ENCODE results near the gene CCDC82. TPM values are rescaled to one million over a fixed set of nuclear protein-coding genes. Genes with fewer than 3 reads are reported as not detected.
A peak's percentile ranks its signal among the peaks of the same experiment; 100 is the strongest.

Gene CCDC82
- total RNA-seq, 2 donors from 2014 or later = 29.1 to 51.7 TPM

DNA sequence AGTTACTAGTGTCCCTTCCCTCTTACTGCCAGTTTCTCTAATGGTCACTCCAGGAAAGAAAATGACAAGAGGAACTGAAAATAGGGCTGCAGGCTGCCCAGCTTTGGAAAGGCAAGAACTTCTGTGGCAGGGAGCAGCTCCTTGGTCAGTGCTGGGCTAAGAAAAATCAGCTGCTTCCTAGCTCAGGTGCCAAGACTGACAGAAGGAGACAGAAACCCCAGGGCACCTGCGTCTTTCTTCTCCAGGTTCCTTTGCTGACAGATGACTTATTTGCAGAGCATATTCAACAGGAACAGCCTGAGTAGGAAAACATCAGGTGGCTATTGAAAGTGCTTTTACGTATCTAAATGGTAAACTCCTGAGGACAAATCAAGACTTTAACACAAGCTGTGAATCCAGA lies 72.1 kb downstream of the CCDC82 start:
- peaks cover 7% of the 10 kb centered on the region for H3K36me3 Mint-ChIP-seq
- H3K27ac Mint-ChIP-seq = peak overlapping the region; percentile 84 to 87
- no peaks in the 10 kb centered on the region for H3K9me3 Mint-ChIP-seq
- no peak for DNase-seq (ENCODE audit: low spot score)
- no peaks in the 10 kb centered on the region for H3K27me3 Mint-ChIP-seq
- ATAC-seq = no peak
- H3K4me1 Mint-ChIP-seq (ENCODE audit: low read depth in 2 of 2) = peaks cover 59 to 77% of the 10 kb centered on the region in 2 donors
- peak overlapping the region; percentile 59 for H3K4me3 Mint-ChIP-seq

DNA sequence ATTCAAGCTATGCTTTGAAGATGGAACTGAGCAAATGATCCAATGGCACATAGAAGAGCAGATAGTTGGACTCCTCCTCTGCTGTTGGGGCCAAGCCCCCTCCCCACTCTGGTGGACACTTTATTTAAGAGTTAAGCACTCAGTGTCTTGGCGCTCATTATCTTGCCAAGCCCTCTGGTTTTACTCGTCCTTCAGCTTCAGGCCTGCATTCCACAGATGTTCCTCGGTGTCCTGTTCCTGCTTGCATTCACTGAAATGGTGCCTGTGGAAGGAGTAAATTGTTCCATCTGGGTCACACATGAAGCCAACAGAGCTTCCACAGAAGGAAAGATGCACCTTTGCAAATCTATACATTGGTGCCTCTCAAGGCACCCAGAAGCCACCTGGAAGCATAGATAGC lies 72.8 kb downstream of the CCDC82 start:
- Mint-ChIP-seq H3K4me3 (peak overlapping the region; percentile 59), H3K4me1 (ENCODE audit: low read depth in 2 of 2) (peaks cover 59 to 77% of the 10 kb centered on the region in 2 donors), H3K36me3 (peaks cover 7% of the 10 kb centered on the region), H3K27ac (peak overlapping the region; percentile 84 to 87), H3K27me3 (no peaks in the 10 kb centered on the region), H3K9me3 (no peaks in the 10 kb centered on the region)
- DNase-seq (ENCODE audit: low spot score) (no peak), ATAC-seq (no peak)

DNA sequence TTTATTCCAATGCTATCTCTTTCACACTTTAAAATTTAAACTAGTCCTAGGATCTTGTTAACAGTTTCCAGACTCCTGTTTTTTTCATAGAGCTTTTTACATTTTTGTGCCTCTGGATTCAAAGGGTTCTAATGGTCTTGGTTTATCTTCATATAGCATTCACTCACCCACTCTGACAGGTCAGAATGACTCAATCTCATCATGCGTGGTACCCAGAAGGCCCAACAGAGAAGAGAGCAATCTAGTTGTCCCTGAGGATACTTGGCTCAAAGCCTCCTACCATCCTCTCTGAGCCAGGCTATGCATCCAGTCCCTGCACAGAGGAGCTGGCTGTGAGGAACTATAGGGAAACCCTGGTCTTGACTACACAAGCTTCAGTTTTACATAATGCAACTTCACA lies 74.2 kb downstream of the CCDC82 start:
- H3K27ac Mint-ChIP-seq = peak overlapping the region in 1 of 2 donors; percentile 86

DNA sequence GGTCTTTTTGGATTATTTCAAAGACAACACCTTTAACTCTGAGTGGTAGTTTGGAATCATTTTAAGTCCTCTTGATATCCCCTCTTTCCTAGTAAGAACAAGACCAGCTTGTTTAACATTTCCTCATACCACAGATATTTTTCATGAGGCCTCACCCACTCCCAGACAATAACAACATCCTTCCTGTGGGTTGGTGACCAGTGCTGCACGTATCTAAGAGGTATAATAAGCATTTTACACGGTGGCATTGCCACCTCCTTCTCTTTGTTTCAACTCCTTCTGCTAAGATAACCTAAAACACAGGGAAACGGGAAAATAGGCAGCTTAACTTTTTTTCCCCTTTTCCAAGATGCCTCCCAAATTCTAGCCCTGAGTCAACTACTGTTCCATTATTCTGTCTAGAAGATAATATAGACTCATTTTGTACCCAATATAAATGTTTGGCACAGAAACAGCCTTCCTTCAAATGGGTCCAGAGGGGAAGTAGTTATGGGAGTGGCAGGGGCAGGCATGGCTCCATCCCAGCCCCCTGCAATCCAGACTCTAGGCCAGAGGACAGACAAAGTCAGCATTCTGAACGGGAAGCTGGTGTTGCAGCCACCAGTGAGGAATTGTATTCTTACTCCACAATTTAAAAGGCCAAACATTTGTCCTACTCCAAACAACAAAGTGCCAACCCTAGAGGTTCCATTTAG lies 75.2 kb downstream of the CCDC82 start:
- peak overlapping the region; percentile 32 for H3K4me3 Mint-ChIP-seq
- no peaks in the 10 kb centered on the region for H3K27me3 Mint-ChIP-seq
- peaks cover 61 to 65% of the 10 kb centered on the region in 2 donors for H3K4me1 Mint-ChIP-seq (ENCODE audit: low read depth in 2 of 2)
- H3K36me3 Mint-ChIP-seq = peaks cover 7% of the 10 kb centered on the region
- no peak for ATAC-seq
- no peak for DNase-seq (ENCODE audit: low spot score)
- peak overlapping the region; percentile 55 to 86 for H3K27ac Mint-ChIP-seq
- H3K9me3 Mint-ChIP-seq = no peaks in the 10 kb centered on the region

More for the DNA sequence above, 74.2 kb downstream of the CCDC82 start:
- Mint-ChIP-seq H3K36me3 (peaks cover 7% of the 10 kb centered on the region), H3K27me3 (no peaks in the 10 kb centered on the region), H3K4me3 (no peak overlapping the region), H3K4me1 (ENCODE audit: low read depth in 2 of 2) (peaks cover 62 to 74% of the 10 kb centered on the region in 2 donors), H3K9me3 (no peaks in the 10 kb centered on the region)
- no peak for DNase-seq (ENCODE audit: low spot score)
- no peak for ATAC-seq

DNA sequence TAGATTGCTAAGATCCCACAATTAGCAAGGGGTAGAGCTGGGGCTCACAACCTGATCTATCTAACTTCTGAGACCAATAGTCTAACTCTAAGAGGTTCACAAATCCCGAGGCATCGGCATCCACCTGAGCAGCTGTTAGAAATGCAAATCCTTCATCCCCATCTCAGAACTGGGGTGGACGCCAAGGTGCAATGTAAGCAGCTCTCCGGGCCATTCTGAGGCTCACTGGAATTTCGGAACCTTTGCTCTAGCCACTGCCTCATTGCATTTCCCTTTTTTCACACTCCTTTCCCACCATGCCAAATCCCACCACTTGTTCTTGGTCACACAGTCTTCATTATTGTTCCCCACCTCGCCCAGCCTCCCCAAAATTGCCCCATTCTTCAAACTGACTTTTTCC lies 76.5 kb downstream of the CCDC82 start:
- DNase-seq (ENCODE audit: low spot score) (no peak), ATAC-seq (no peak)
- no peaks in the 10 kb centered on the region for H3K9me3 Mint-ChIP-seq
- peak overlapping the region; percentile 55 to 86 for H3K27ac Mint-ChIP-seq
- H3K36me3 Mint-ChIP-seq = peaks cover 7% of the 10 kb centered on the region
- H3K27me3 Mint-ChIP-seq = no peaks in the 10 kb centered on the region
- H3K4me3 Mint-ChIP-seq = no peak overlapping the region
- H3K4me1 Mint-ChIP-seq (ENCODE audit: low read depth in 2 of 2) = peaks cover 50 to 53% of the 10 kb centered on the region in 2 donors

DNA sequence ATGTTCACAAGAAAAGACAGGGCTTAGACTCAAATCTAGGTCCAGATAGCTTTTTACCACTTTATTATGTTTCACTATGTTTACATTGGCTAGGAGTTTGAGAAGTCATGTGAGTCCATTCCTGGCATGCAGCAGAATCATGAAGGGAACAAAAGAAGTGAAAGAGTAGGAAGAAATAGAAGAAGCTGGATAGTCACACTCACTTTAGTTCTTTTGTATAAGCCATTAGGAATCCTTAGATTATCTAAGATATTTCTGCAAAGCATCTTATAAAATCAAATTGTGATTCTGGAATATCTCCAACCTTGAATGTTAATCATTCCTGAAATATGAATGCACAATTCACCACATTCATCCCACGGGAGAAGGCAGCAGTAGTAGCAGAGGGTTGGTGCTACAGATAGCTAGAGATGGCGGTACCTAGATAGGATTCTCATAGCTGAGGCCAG lies 78.6 kb downstream of the CCDC82 start:
- ATAC-seq (no peak), DNase-seq (ENCODE audit: low spot score) (no peak)
- no peak overlapping the region for H3K27ac Mint-ChIP-seq
- no peaks in the 10 kb centered on the region for H3K27me3 Mint-ChIP-seq
- peaks cover 3% of the 10 kb centered on the region for H3K36me3 Mint-ChIP-seq
- no peaks in the 10 kb centered on the region for H3K9me3 Mint-ChIP-seq
- no peak overlapping the region for H3K4me3 Mint-ChIP-seq
- H3K4me1 Mint-ChIP-seq (ENCODE audit: low read depth in 2 of 2) = peaks cover 43 to 52% of the 10 kb centered on the region in 2 donors

DNA sequence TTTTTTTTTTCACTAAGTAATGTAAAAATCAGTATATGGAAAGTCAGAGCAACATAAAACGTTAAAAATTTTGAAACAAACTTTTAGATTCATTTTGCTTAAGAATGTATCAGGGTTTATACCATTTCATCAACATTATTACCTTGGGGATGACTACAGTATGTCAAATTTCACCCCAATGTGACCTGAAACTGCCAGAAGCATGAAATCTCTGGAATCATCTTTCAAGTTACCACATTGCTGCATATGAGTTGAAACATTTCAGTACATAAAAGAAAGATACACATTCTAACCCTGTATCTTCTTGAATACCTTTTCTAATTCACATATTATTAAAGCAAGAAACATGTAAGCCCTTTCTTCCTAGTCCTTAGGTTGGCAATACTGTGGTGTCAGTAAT lies 79.5 kb downstream of the CCDC82 start:
- Mint-ChIP-seq H3K27me3 (no peaks in the 10 kb centered on the region), H3K4me1 (ENCODE audit: low read depth in 2 of 2) (peaks cover 37 to 43% of the 10 kb centered on the region in 2 donors), H3K27ac (no peak overlapping the region), H3K4me3 (no peak overlapping the region), H3K9me3 (no peaks in the 10 kb centered on the region), H3K36me3 (no peaks in the 10 kb centered on the region)
- no peak for DNase-seq (ENCODE audit: low spot score)
- no peak for ATAC-seq

DNA sequence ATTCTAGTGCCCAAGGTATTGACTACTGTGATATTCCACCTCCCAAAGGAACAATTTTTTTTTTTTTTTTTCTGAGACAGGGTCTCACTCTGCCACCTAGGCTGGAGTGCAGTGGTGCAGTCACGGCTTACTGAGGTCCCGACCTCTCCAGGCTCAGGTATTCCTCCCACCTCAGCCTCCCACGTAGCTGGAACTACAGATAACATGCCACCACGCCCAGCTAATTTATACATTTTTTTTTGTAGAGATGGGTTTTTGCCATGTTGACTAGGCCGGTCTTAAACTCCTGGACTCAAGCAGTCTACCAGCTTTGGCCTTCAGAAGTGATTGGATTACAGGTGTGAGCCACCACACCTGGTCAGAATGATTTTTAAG lies 80.1 kb downstream of the CCDC82 start:
- no peak for ATAC-seq
- Mint-ChIP-seq H3K4me3 (no peak overlapping the region), H3K4me1 (ENCODE audit: low read depth in 2 of 2) (peaks cover 33 to 37% of the 10 kb centered on the region in 2 donors), H3K9me3 (no peaks in the 10 kb centered on the region), H3K27me3 (no peaks in the 10 kb centered on the region), H3K36me3 (no peaks in the 10 kb centered on the region), H3K27ac (no peak overlapping the region)
- DNase-seq (ENCODE audit: low spot score) = no peak

DNA sequence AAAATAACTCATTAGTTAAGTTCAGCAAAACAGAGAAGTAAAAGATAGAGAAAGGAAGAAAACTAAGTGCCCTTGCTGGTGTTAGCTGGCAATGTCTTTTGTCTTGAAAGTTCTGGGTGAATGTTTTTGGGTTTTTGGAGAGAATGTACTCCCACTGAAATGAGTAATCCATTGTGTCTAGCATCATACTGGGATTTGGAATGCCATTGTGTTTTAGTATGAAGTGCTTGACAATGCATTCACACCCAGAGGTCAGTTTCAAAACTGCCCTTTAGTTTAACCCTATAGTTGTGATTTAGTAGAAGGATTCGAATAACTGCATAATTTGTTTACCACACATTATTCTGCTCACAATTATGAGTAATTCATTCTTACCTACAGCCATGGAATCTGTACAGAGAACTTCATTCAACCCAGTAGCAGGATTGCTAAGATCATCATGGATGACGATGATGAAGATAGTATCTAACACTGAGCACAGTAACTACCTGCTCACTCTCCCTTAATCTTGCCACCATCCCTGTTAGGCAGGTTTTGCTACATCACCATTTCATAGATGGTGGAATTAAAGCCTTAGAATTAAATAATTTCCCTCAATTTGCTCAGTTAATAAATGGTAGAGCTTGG lies 80.6 kb downstream of the CCDC82 start:
- H3K36me3 Mint-ChIP-seq = no peaks in the 10 kb centered on the region
- H3K4me3 Mint-ChIP-seq = no peak overlapping the region
- no peaks in the 10 kb centered on the region for H3K9me3 Mint-ChIP-seq
- no peak for DNase-seq (ENCODE audit: low spot score)
- no peaks in the 10 kb centered on the region for H3K27me3 Mint-ChIP-seq
- peaks cover 29 to 32% of the 10 kb centered on the region in 2 donors for H3K4me1 Mint-ChIP-seq (ENCODE audit: low read depth in 2 of 2)
- peak overlapping the region in 1 of 2 donors; percentile 55 for H3K27ac Mint-ChIP-seq
- ATAC-seq = no peak

DNA sequence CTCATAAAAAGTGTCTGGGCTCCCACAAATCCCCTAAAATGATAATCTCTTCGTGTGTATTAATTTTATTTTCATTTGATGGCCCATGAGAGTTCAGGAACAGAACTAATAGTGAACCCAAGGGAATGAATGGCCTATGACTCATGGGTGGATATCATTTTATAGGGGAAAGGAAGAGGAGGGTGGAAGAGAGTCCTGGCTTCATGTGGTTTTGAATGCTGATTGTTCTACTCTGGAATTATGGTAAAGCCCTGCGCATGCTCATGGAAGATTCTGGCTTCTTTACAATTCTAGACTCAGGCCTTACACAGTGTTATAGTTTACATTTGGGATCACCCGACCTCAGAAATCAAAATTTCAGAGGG lies 82.0 kb downstream of the CCDC82 start:
- Mint-ChIP-seq H3K9me3 (no peaks in the 10 kb centered on the region), H3K27me3 (no peaks in the 10 kb centered on the region), H3K36me3 (no peaks in the 10 kb centered on the region), H3K4me3 (peak overlapping the region; percentile 21), H3K27ac (peak overlapping the region in 1 of 2 donors; percentile 7), H3K4me1 (ENCODE audit: low read depth in 2 of 2) (peaks cover 26 to 28% of the 10 kb centered on the region in 2 donors)
- ATAC-seq = no peak
- DNase-seq (ENCODE audit: low spot score) = no peak

DNA sequence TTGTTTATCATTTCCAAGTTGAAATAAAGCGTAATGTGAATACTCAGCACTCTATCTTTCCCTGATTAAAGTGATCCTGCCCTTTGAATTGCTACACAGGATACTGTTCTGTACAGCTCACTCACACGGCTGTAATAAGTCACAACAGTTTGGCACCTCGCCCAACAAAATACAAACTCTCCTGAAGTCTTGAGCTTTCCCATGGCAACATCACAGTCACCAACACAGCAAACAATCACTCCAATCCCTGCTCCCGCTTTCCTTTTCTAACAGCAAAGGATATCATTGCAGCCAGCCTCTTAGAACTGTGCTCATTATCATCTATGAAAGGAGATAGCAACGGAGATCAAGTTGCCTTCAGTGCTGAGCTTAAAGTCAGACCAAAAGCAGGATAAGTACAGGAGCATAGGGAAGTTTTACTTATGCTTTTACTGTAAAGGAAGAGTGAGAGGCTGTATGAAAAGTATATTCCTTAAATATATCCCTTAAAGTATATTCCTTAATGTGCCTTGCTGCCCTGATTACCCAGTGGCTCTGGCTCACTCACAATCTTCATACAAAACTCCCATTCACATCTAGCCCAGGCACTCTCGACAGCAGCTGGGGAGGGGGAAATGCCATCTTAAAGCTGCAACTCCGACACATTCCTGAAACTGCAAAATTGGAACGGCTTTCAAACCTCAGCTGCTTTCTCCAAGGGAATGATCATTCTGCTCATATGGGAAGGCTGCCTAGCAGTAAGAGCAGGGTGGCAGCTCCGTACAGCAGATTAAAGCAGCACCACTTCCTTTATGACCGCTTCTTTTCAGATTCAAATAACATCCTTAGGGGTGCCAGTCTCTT lies 82.6 kb downstream of the CCDC82 start:
- Mint-ChIP-seq H3K9me3 (no peaks in the 10 kb centered on the region), H3K4me3 (peak overlapping the region; percentile 21), H3K27ac (peak overlapping the region in 1 of 2 donors; percentile 7), H3K27me3 (no peaks in the 10 kb centered on the region), H3K36me3 (no peaks in the 10 kb centered on the region), H3K4me1 (ENCODE audit: low read depth in 2 of 2) (peaks cover 30 to 31% of the 10 kb centered on the region in 2 donors)
- ATAC-seq (peak in 1 of 2 donors; percentile 44), DNase-seq (ENCODE audit: low spot score) (no peak)

DNA sequence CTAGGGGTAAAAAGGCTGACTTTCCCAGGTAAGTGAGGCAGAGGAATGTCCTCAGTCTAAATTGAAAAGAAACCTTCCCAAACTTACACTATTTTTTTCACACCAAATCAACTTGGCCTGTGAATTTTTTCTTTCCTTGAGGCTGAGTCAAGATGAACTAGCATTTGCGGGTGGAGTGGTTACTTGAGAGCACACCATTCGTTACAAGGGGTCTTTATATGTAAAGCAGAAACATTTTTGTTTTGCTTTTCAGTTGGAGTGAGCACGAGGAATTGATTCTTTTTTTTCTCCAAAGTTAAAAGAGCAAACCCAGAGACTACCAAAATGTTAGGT lies 83.1 kb downstream of the CCDC82 start:
- Mint-ChIP-seq H3K36me3 (no peaks in the 10 kb centered on the region), H3K27ac (peak overlapping the region in 1 of 2 donors; percentile 7), H3K9me3 (no peaks in the 10 kb centered on the region), H3K4me1 (ENCODE audit: low read depth in 2 of 2) (peaks cover 30 to 31% of the 10 kb centered on the region in 2 donors), H3K27me3 (no peaks in the 10 kb centered on the region), H3K4me3 (peak overlapping the region; percentile 21)
- DNase-seq (ENCODE audit: low spot score) = no peak
- ATAC-seq = no peak

DNA sequence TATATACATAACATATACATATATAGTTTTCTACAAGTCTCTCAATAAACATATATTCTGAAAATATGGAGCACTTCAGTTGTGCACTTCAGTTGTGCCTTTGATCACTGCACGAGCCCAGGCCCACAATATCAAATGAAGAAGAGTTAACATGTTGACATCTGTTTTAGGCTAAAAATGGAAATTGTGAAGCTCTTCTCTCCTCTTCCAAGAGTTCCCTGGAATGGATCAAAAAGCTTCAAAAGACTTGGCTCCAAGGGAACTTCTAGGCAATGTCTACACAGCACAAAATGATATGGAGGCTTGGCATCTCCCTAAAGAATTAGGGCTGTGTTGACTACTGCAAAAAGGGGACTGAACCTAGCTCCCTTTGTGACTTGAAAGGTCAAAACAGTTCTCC lies 83.6 kb downstream of the CCDC82 start:
- Mint-ChIP-seq H3K4me1 (ENCODE audit: low read depth in 2 of 2) (peaks cover 27 to 31% of the 10 kb centered on the region in 2 donors), H3K36me3 (no peaks in the 10 kb centered on the region), H3K9me3 (no peaks in the 10 kb centered on the region), H3K4me3 (no peak overlapping the region), H3K27me3 (no peaks in the 10 kb centered on the region), H3K27ac (no peak overlapping the region)
- no peak for ATAC-seq
- no peak for DNase-seq (ENCODE audit: low spot score)

DNA sequence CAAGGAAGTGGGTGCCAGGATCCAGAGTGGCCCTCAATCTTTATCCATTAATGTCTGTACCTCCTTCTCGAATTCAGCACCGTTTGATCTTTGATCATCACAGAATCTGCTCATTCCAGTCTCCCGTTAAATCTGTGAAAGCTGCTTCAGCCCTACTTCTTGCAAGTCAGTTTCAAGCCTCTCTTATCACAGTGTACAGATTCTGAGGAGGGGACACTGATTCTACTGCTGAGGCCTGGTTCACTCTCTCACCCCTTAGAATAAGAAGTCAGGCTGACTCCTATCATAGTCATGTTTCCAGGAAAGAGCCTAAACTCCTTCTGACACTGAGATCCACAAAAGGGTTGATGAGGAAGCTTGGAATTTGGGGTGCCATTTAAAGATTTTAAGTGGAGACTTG lies 85.7 kb downstream of the CCDC82 start:
- H3K36me3 Mint-ChIP-seq = no peaks in the 10 kb centered on the region
- DNase-seq (ENCODE audit: low spot score) (no peak), ATAC-seq (no peak)
- H3K4me3 Mint-ChIP-seq = no peak overlapping the region
- peak overlapping the region in 1 of 2 donors; percentile 70 for H3K27ac Mint-ChIP-seq
- peaks cover 36 to 43% of the 10 kb centered on the region in 2 donors for H3K4me1 Mint-ChIP-seq (ENCODE audit: low read depth in 2 of 2)
- no peaks in the 10 kb centered on the region for H3K9me3 Mint-ChIP-seq
- H3K27me3 Mint-ChIP-seq = no peaks in the 10 kb centered on the region

Data from natural killer cell treated with Interleukin-12 subunit alpha and Interleukin-12 subunit beta and Interleukin-15 and Interleukin-18, amount 100 ng/mL, for 72 hours (primary cell).